CD4-positive, alpha-beta T cell treated with Interferon alpha-2 for 1 hour (primary cell): ENCODE results near the gene SF3A1.

Source experiments
- DNase-seq, 2 donors: peaks; one replicate each; pipeline ENCODE4 v3.0.0-alpha.2; 2020 to 2022

Gene SF3A1

DNA sequence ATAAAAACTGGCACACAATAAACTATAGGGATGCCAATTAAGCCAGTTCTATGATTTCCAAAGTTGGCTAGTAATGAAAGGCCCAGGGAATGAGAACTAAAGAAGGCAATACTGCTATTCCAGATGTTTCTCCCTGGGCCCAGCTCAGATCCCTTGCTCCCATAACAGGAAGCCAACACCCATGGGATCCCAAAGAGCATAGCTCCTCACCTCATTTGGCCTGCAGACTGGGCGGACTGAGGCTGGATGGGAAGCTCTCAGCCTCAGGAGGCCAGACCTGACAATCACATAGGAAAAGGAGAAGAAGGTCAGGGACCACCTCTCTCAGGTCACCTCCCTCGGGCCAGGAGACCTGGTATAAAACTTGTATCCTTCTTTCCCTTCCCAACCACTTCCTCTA is 35.2 kb downstream of the SF3A1 start:
- DNase-seq: no peak

- DNase-seq: no peak
Observed at GRCh38 chr22:30320021-30320556, 36.6 kb downstream of the SF3A1 start.

- DNase-seq: no peak
Observed at GRCh38 chr22:30318799-30319419, 37.8 kb downstream of the SF3A1 start.

- DNase-seq: no peak
Observed at GRCh38 chr22:30317778-30318177, 38.9 kb downstream of the SF3A1 start.

GRCh38 chr22:30315962-30316576 is 40.6 kb downstream of the SF3A1 start:
- no peak for DNase-seq

DNA sequence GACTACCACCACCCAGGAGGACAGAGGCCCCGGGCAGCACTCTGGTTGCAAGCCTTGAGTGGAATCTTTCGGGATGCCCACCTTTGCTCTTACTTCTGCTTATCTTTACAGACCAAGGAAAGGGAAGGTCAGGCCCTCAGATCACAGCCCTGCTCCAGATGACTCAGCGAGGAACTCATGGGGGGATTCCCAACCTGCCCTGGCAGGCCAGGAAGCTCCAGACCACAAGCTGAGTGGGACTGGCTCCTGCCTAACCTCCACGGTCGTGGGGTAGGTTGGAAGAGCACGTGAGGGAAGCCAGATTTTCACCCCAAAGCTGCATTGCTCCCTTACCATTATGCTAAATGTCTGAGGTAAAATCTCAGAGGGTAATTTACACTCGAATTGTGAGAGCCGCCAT is 41.8 kb downstream of the SF3A1 start:
- peak; percentile 38 to 51 for DNase-seq

DNA sequence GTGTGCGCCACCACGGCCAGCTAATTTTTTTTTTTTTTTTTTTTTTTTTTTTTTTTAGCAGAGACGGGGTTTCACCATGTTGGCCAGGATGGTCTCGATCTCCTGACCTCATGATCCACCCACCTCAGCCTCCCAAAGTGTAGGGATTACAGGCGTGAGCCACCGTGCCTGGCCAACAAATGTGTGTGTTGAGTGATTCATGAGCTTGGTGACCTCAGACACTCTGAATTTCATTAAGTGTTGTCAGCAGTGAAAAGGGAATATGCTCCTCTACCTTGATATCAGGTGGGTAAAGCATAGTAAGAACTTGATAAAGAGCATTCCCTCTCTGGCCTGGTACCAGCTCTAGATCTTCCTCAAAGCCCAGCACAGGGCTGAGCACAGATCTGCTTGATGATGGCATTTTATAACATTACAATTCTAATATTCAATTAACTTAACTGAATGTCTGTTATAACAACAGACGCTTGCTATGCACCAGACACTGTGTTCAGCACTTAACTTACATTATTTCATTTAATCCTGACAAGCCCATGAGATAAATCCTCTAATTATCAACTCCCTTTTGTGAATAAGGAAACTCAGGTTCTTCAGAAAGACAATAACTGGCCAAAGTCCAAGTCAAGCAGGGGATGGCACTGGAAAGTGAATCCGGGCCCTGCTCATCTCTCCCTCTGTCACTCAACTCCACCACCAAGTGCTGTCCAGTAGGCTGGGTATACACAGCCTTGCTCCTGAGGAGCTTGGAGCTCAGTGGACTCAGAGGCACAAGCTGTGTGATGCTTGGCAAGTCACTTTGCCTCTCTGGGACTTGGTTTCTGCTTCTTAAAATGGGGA is 42.9 kb downstream of the SF3A1 start:
- DNase-seq: no peak

DNA sequence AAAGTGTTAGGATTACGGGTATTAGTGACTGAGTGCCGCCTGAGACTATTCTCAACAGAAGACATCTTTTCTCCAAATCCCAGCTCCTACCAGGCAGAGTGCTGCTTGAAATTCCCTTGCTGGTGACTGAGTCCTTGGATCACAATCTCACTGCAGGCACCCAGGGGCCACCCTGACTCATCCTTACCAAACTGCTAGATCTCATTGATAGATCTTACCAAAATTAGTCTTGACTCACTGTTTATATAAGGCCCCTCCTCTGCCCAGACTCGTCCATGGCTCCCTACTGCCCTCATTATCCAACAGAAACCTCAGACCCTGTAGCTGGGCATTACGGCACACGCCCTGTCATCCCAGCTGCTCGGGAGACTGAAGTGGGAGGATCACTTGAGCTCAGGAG is 44.6 kb downstream of the SF3A1 start:
- DNase-seq: no peak

DNA sequence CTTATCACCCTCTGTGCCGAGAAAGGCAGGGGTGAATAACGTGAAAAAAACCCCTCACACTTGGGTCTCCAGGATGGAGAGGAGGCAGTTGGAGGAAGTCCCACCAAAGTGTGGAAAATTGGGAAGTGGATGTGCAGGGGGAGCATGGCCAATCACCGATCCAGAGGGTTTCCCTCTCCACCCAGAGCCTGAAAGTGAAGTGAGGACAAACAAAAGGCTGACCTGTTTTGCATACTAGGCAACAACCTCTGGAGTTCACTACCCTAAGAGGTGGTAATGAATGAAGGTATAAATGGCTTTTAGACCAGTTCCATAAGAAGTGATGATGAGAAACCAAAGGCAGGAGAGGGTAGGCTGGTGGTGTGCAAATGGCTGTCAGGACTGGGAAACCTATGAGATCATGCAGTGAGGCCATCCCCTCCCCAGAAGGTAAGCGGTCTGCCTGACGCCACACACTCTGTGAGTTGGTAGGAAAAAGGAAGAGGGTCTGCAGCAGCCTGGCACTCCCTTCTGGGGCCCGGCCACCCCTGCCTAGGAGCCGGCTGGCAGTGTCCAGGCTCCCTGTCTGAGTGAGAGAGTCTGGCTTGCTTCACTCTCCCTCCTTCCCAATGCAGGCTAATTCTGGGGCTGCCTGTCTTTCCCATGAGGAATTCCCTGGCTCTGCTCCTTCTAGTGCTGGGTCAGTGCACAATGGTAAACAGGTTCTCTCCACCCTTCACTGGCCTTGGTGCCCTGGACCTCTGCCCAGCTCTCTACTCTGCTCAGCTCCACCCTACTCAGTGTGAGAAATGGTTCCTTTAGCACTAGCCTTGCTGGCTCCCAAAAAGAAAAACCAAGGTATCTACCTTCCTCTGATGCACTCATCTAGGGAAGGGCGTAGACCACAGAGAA is 45.6 kb downstream of the SF3A1 start:
- no peak for DNase-seq

DNA sequence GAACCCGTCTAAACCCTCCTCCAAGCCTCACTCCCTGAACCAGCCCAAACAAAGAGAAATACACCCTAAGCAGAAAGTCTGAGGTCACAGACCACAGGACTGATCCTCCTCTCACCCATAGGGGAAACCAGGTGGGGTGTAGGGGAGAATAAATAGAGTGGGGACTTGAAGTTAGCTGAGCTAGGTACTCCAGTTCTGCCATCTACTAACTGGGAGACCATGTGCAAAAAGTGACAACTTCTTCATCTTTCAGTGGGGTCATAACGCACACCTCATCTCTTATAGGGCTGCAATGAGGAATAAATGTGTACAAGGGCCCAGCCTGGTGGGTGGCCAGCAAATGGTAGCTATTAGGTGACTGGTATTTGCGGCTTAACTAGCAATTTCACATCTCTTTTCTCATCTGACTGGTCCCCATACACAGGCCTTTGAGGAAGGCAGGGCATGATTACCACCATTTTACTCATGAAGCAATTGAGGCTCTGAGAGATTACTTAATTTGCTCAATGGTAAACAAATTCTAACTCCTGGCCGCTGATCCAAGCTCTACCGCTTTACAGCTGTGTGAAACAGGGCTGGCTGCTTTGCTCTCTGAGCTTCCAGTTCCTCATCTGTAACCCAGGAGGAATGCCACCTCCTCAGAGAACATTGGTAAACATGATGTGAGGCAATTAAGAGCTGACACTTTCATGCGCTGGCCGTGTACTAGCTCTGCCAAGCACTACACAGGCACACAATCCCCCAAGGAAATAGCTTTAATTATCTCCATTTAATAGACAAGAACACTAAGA is 46.5 kb downstream of the SF3A1 start:
- DNase-seq: peak in 1 of 2 donors; percentile 56

DNA sequence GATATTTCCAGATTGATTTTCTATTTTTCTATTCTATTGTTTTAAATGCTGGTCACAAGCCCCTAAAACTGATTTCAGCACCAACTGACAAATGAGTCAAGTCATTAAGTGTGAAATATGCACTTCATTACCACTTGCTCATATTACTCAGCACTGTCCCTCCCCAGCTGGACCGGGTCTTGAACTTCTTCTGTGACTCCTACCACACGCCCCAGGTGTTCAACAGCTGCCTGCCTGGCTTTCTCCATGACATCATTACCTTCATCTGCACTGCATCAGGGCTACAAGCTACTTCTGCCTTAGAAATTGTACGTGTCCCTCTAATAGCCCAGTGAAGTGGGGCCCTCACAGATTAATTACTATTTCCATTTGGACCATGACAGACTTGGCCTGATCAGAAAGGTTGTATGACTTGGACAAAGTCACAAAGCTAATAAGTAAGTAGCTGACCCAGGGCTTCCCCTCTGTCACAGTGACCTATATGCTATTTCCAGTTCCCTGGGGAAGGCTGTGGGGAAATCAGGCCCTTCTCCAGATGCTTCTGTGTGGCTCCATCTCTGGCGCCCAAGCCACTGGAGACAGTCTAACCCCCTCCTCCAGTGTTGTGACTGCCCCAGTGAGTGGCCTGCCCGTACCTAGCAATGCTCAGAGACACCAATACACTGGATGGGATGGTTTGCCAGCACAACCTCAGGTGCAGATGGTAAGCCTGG is 48.0 kb downstream of the SF3A1 start:
- DNase-seq: peak in 1 of 2 donors; percentile 23

DNA sequence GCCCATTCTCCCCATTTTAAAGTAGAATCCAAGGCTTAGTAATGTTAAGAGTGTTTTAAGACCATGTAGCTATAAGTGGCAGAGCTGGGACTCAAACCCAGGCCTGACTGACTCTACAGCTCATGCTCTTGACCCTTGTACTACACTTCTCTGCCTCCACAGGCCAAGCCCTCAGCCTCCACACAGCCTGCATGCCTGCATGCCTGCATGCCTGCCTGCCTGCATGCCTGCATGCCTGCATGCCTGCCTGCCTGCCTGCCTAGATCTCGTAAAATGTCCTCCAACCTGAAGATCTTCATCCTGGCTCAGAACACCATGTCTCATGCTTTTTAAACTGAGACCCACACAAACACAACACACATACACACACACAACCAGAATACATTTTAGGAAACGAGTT is 48.6 kb downstream of the SF3A1 start:
- no peak for DNase-seq

DNA sequence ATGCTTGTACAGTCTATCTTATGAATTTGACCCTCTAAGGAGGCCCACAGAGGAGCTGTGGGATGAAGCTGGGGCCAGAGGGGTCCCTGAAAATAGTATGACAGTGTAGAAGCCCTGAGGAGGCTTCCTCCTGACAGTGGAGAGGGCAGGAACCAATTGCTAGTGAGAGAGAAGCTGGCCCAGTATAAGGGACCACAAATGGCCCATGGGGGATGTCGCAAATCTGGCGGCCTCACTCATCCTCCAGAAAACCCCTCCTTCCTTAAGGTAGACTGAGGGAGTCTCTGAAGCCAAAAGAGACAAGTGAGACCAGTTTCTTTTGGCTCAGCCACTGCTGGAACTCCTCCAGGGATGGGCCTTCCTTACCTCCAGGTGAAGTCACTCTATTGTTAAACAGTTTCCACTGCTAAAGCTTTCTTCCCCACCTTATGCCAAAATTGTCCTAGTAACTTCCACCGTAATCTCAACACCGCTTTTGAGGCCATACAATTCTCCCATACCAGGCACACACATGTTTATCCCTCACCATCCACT is 49.6 kb downstream of the SF3A1 start:
- peak in 1 of 2 donors; percentile 41 for DNase-seq

DNA sequence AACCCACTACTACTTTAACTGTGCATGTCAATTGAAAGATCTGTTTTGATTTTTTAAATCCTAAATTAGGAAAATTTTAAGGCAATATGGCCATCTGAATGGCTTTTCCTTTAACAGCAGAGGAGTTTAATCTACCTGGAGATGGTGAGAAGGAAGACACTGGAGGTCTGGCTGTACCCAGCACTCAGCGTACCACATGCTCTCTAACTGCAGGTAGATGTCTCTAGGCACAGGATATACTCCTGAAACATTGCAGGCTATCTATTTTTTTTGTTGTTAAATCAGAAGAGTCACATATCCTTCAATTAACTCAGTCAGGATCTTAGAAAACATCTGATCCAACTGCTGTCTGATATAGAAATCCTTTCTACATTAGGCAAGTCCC is 50.1 kb downstream of the SF3A1 start:
- DNase-seq: no peak

- DNase-seq: peak in 1 of 2 donors; percentile 75
Observed at GRCh38 chr22:30305906-30306626, 50.6 kb downstream of the SF3A1 start.

GRCh38 chr22:30305519-30305905 is 51.2 kb downstream of the SF3A1 start:
- DNase-seq: peak; percentile 57 to 72

GRCh38 chr22:30304495-30305244 is 52.0 kb downstream of the SF3A1 start:
- no peak for DNase-seq

DNA sequence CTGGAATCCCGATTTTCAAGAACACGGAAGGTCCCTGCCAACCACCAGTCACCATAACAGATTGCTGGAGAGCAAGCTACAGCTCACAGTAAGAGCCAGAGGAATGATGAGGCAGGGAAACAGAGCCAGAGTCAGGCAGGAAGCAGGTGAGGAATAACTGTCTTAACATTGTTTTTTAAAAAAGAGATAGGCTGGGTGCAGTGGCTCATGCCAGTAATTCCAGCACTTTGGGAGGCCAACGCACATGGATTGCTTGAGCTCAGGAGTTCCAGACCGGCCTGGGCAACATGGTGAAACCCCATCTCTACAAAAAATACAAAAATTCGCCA is 53.9 kb downstream of the SF3A1 start:
- no peak for DNase-seq

GRCh38 chr22:30301995-30302809 is 54.5 kb downstream of the SF3A1 start:
- peak; percentile 31 to 61 for DNase-seq
